ENCODE data around the gene TICAM1.
"Not testable (repeated sequence)": the region's sequence is repeated elsewhere in the genome, so short reads cannot be mapped to it uniquely, and the experiment has no call there.

Gene TICAM1

GRCh38 chr19:4844348-4845179 is 13.1 kb upstream of the TICAM1 start:
- DNase-seq = no peak

GRCh38 chr19:4843647-4843965 is 12.1 kb upstream of the TICAM1 start:
- no peak for DNase-seq

- no peak for DNase-seq
These were observed 7.7 kb upstream of the TICAM1 start for GRCh38 chr19:4839192-4839591.

GRCh38 chr19:4832776-4833175 is 1.3 kb upstream of the TICAM1 start:
- DNase-seq = no peak

GRCh38 chr19:4831979-4832340 is 448 bp upstream of the TICAM1 start:
- not testable (repeated sequence) for DNase-seq

GRCh38 chr19:4830768-4831265 is 695 bp downstream of the TICAM1 start:
- no peak for DNase-seq

GRCh38 chr19:4830332-4830731 is 1.2 kb downstream of the TICAM1 start:
- DNase-seq = no peak

GRCh38 chr19:4829001-4829712 is 2.4 kb downstream of the TICAM1 start:
- DNase-seq = no peak

- DNase-seq = no peak
These were observed 7.9 kb downstream of the TICAM1 start for GRCh38 chr19:4823577-4823976.

- not testable (repeated sequence) for DNase-seq
These were observed 9.2 kb downstream of the TICAM1 start for GRCh38 chr19:4822354-4822753.

- no peak for DNase-seq
These were observed 10.2 kb downstream of the TICAM1 start for GRCh38 chr19:4821265-4821664.

GRCh38 chr19:4817467-4818277 is 13.8 kb downstream of the TICAM1 start:
- DNase-seq = no peak

GRCh38 chr19:4816950-4817278 is 14.6 kb downstream of the TICAM1 start:
- no peak for DNase-seq

- no peak for DNase-seq
These were observed 15.1 kb downstream of the TICAM1 start for GRCh38 chr19:4816202-4816949.

GRCh38 chr19:4815426-4816201 is 15.9 kb downstream of the TICAM1 start:
- peak; percentile 80 for DNase-seq

- no peak for DNase-seq
These were observed 16.7 kb downstream of the TICAM1 start for GRCh38 chr19:4814625-4815425.

- DNase-seq = peak; percentile 7
These were observed 20.0 kb downstream of the TICAM1 start for GRCh38 chr19:4811328-4812131.

GRCh38 chr19:4807188-4807587 is 24.3 kb downstream of the TICAM1 start:
- no peak for DNase-seq

GRCh38 chr19:4806384-4806783 is 25.1 kb downstream of the TICAM1 start:
- no peak for DNase-seq

- DNase-seq = not testable (repeated sequence)
These were observed 26.4 kb downstream of the TICAM1 start for GRCh38 chr19:4805140-4805539.
